Panc1 (cell line): ENCODE measurements around the gene C20orf141.

Experiments
- POLR2AphosphoS5 ChIP-seq: IDR thresholded peaks from 2 replicates; pipeline ENCODE4 v1.6.1; 2012; ENCODE audit warnings: mild to moderate bottlenecking, low read depth, low read length, moderate library complexity
- TCF7L2 ChIP-seq: IDR thresholded peaks from 2 replicates; pipeline ENCODE4 v1.6.1; 2011; ENCODE audit warnings: mild to moderate bottlenecking, low read depth, low read length, inconsistent platforms
- TF ChIP-seq, protein P1 (sequence below): fragments of 450-650 bp; IDR thresholded peaks from 2 replicates; pipeline ENCODE4 v1.5.1; 2017; ENCODE audit warnings: mild to moderate bottlenecking
- TF ChIP-seq, protein P2 (sequence below), 2 experiments: IDR thresholded peaks; 2 replicates each; pipeline ENCODE4 v1.6.1; 2011 to 2012; ENCODE audit warnings: low read depth in 2 of 2, control low read depth in 1 of 2, low read length in 1 of 2, mild to moderate bottlenecking in 1 of 2, moderate library complexity in 1 of 2; ENCODE audit not compliant: insufficient read depth in 1 of 2

DNA sequence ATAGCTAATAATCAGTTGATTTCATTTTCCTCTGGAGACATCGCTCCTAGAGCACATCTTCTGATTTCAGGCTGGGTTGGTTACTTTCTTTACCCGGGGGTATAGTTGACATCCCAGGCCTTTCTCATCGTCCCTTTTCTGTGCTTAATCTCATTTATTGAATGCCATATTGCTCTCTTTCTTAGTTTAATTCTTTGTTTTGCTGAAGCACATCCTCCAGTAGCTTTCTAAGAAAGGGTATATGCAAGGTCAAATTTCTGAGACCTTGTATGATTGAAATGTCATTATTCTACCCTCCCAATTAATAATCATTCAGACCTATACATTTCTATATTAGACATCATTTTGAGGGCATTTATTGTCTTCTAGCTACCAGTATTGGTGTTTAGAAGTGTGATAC is 2.6 kb upstream of the C20orf141 start:
- no peak for TF ChIP-seq POLR2AphosphoS5
- TF ChIP-seq, protein P1, sequence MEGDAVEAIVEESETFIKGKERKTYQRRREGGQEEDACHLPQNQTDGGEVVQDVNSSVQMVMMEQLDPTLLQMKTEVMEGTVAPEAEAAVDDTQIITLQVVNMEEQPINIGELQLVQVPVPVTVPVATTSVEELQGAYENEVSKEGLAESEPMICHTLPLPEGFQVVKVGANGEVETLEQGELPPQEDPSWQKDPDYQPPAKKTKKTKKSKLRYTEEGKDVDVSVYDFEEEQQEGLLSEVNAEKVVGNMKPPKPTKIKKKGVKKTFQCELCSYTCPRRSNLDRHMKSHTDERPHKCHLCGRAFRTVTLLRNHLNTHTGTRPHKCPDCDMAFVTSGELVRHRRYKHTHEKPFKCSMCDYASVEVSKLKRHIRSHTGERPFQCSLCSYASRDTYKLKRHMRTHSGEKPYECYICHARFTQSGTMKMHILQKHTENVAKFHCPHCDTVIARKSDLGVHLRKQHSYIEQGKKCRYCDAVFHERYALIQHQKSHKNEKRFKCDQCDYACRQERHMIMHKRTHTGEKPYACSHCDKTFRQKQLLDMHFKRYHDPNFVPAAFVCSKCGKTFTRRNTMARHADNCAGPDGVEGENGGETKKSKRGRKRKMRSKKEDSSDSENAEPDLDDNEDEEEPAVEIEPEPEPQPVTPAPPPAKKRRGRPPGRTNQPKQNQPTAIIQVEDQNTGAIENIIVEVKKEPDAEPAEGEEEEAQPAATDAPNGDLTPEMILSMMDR, result no peak
- TF ChIP-seq TCF7L2, result no peak
- TF ChIP-seq, protein P2, sequence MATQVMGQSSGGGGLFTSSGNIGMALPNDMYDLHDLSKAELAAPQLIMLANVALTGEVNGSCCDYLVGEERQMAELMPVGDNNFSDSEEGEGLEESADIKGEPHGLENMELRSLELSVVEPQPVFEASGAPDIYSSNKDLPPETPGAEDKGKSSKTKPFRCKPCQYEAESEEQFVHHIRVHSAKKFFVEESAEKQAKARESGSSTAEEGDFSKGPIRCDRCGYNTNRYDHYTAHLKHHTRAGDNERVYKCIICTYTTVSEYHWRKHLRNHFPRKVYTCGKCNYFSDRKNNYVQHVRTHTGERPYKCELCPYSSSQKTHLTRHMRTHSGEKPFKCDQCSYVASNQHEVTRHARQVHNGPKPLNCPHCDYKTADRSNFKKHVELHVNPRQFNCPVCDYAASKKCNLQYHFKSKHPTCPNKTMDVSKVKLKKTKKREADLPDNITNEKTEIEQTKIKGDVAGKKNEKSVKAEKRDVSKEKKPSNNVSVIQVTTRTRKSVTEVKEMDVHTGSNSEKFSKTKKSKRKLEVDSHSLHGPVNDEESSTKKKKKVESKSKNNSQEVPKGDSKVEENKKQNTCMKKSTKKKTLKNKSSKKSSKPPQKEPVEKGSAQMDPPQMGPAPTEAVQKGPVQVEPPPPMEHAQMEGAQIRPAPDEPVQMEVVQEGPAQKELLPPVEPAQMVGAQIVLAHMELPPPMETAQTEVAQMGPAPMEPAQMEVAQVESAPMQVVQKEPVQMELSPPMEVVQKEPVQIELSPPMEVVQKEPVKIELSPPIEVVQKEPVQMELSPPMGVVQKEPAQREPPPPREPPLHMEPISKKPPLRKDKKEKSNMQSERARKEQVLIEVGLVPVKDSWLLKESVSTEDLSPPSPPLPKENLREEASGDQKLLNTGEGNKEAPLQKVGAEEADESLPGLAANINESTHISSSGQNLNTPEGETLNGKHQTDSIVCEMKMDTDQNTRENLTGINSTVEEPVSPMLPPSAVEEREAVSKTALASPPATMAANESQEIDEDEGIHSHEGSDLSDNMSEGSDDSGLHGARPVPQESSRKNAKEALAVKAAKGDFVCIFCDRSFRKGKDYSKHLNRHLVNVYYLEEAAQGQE (IDR thresholded peaks at IDR 0.05; ENCODE audit: insufficient read depth in 1 of 2, low read depth in 2 of 2, low read length in 1 of 2), result no peak
